ENCODE measurements around the gene RTEL1. TPM values are rescaled to one million over a fixed set of nuclear protein-coding genes. Genes with fewer than 3 reads are reported as not detected.

RTEL1 gene
- total RNA-seq, 1 experiment from 2014 or later: 58.0 TPM

GRCh38 chr20:63655249-63655648 lies 2.9 kb upstream of the RTEL1 start (continued):
- no peak for TF ChIP-seq REST (IDR thresholded peaks at IDR 0.05; ENCODE audit: low read depth)

- no peaks in the 10 kb centered on the region for H4K20me1 ChIP-seq (ENCODE audit: insufficient read depth)
- ATAC-seq: no peak
- no TSS peak for BruUV-seq (replicated peaks)
- POLR2A ChIA-PET: no interaction called here
- peak overlapping the region; percentile 31; the same call in 1 of the 2 replicates for H3K27ac ChIP-seq (ENCODE audit: low read depth, low read length)
- DNase-seq (ENCODE audit: low read depth, low spot score): no peak
- TF ChIP-seq EZH2phosphoT487 (IDR thresholded peaks at IDR 0.05; ENCODE audit: borderline replicate concordance): no peak
- no peak for TF ChIP-seq CEBPB (IDR thresholded peaks at IDR 0.05; ENCODE audit: low read depth)
- no peak for TF ChIP-seq ZBTB33 (IDR thresholded peaks at IDR 0.05; ENCODE audit: extremely low read depth, insufficient replicate concordance, low read length)
- TF ChIP-seq FOSL1 (IDR thresholded peaks at IDR 0.05; ENCODE audit: low read depth): no peak
- no peak for TF ChIP-seq JUND (IDR thresholded peaks at IDR 0.05)
- TF ChIP-seq SRF (IDR thresholded peaks at IDR 0.05; ENCODE audit: low read depth): no peak
- no peak for TF ChIP-seq POLR2AphosphoS5 (IDR thresholded peaks at IDR 0.05; ENCODE audit: low read depth, low read length)
- no peak for TF ChIP-seq ATF3 (IDR thresholded peaks at IDR 0.05)
- no peak for TF ChIP-seq YY1 (IDR thresholded peaks at IDR 0.05; ENCODE audit: extremely low read depth, insufficient replicate concordance, low read depth, low read length)
- no peak for TF ChIP-seq RAD21 (IDR thresholded peaks at IDR 0.05; ENCODE audit: low read depth)
- no peak for TF ChIP-seq ZNF274 (IDR thresholded peaks at IDR 0.05; ENCODE audit: low read depth, low read length)
- TF ChIP-seq CBX3 (IDR thresholded peaks at IDR 0.05; ENCODE audit: low read depth): no peak
- TF ChIP-seq EZH2 (IDR thresholded peaks at IDR 0.05): no peak
- H3K79me2 ChIP-seq (ENCODE audit: insufficient read depth, low read length): peaks cover 40% of the 10 kb centered on the region
- intact Hi-C loops (cut with micrococcal nuclease): no loop called here
- H3K4me3 ChIP-seq (replicated peaks in 1 of 2; ENCODE audit: low read depth in 1 of 2, low read length in 2 of 2): no peak overlapping the region
- H3K9ac ChIP-seq (ENCODE audit: low read length): no peak overlapping the region
- H3K4me2 ChIP-seq (ENCODE audit: low read length): no peak overlapping the region
- no peaks in the 10 kb centered on the region for H3K36me3 ChIP-seq (ENCODE audit: control insufficient read depth in 1 of 2, insufficient read depth in 2 of 2, low read length in 2 of 2)
- H3K9me3 ChIP-seq (ENCODE audit: control insufficient read depth in 1 of 2, insufficient read depth in 1 of 2, low read depth in 1 of 2, low read length in 2 of 2): no peaks in the 10 kb centered on the region
- H3K27me3 ChIP-seq (ENCODE audit: insufficient read depth, low read length): no peaks in the 10 kb centered on the region
- RAD21 ChIA-PET (ENCODE audit: low non-redundant PET in 1 of 2, low total read pairs in 2 of 2, uncharacterized antibody in 2 of 2, unreplicated experiment in 2 of 2): no interaction called here
- no peak overlapping the region for H2AFZ ChIP-seq (ENCODE audit: low read depth, low read length, poor library complexity, severe bottlenecking)
- peaks cover 23 to 49% of the 10 kb centered on the region in 2 experiments for H3K4me1 ChIP-seq (ENCODE audit: control insufficient read depth in 1 of 2, insufficient read depth in 2 of 2, low read length in 2 of 2)
- CTCF ChIA-PET: no interaction called here
- no peaks in the 10 kb centered on the region for H3K9me2 ChIP-seq (ENCODE audit: insufficient read depth)
Measured at GRCh38 chr20:63656451-63656850, 1.7 kb upstream of the RTEL1 start.

All from HCT116 (cell line).